Measurements from ENCODE around the gene CHTF18. TPM values are rescaled to one million over a fixed set of nuclear protein-coding genes. Genes with fewer than 3 reads are reported as not detected.

CHTF18 gene
- 0.39 and 1.4 TPM in 2 replicates for polyA plus RNA-seq

DNA sequence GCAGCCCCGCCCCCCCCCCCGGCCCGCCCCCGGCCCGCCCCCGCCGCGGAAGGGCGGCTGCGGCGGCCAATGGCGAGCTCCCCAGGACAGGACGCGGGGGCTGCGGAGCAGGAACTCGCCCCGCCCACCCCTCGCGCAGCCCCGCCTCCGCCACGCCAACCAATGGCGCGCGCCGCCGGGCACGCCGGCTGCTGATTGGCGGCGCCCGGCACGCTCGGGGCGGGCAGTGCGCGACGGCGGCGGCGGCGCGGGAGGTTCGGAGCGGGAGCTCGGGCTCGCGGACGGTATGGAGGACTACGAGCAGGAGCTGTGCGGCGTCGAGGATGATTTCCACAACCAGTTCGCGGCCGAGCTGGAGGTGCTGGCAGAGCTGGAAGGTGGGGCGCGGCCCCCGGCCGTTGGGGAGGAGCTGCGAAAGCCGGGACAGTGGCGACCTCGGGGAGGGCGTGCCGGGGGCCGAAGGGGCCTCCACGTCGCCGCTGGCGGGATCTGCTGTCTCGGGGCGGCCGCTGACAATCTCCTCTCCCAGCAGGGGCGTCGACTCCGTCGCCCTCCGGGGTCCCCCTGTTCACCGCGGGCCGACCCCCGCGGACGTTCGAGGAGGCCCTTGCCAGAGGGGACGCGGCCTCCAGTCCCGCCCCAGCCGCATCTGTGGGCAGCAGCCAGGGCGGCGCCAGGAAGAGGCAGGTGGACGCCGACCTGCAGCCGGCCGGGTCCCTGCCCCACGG is at the start of gene CHTF18:
Gene CHTF18 (plus strand): TSS at position 222 of the 728 bp plus-strand sequence. CDS start 65 bp downstream, at position 287.

DNA sequence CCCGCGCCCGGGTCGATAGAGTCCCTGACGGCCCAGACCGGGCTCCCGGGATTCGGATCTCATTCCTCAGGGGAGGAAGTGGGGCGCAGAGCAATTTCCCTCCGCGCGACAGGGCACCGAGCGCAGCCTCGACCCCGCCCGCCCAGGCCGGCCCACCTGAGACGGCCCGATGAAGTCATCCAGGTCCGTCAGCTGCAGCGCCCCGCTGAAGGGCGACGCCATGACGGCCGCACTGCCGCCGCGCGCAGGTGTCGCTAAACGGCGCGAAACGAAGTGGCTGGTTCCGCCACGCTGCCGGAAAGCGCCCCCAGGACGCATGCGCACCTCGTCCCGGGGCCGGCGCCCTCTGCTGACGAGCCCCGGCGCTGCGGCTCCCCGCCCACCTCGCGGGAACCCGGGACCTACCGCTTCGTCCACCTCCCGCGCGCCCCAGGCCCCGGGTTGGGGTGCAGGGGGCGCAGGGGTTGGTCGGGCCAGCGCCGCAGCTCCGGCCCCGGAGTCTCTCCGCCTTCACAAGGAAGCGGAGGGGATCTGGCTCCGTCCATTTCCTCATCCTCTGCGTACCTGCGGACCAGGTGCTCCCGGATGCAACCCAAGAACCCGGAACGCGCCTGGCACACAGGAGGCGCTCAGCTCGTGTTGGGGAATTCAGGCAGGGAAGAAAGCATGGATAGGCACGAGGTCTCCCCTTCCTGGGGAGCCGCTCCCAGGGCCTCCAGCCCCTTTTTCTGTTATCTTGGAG is 47.5 kb upstream of the CHTF18 start, which contains the start of gene CIAO3:
Gene CIAO3 (minus strand): TSS at position 234 of the 742 bp plus-strand sequence. CDS start 12 bp downstream, at position 222.

DNA sequence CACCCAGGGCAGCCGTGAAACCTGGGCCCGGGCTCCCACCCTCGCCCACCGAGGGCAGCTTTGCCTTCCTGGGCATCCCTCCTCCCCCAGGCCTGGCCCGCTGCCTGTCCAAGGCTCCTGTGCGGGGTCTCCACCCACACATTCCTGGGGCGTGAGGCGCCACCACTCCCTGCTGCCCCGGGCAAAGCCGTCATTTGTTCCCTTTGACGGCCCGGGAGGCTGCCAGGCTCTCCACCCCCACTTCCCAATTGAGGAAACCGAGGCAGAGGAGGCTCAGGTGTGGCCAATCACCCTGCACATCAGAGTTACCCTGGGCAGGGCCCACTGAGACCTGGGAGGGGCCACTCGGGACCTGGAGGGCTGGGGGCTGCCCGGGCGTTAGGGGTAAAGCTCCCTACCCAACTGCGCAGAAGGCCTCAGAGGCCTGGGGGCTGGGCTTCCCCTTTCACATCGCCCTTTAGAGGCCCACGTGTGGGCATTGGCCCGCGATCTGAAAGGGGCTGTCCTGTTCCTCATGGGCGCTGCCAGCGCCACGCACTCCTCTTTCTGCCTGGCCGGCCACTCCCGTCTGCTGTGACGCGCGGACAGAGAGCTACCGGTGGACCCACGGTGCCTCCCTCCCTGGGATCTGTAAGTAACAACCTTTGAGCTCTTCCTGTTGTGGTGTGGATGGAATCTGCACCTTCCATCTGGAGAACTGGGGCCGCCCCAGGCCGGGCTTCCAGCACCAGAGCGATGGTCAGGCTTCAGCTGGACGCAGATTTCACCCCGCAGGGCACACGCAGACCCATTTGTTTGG is 27.7 kb upstream of the CHTF18 start, which contains the start of gene MSLN:
Gene MSLN (plus strand): TSS at position 190 of the 799 bp plus-strand sequence. CDS start 1,947 bp downstream, outside the sequence.

DNA sequence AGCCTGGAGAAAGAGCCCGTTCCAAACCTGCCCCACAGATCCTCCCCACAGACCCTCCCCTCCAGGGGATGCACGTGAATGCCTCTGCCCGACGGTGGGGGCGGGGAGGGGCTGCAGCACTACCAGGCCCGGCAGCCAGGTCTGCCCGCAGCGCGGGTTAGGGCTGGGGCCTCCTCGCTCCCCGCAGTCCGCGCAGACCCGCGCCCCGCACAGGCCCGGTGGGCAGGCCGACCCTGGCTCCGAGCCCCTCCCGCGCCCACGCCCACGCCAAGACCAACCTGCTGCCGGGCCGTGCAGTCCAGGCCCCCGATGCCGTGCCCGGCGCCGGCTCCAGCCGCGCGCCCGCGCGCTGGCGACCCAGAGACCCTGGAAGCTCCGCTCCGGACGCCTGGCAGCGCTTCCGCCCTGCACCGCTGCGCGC is 432 bp upstream of the CHTF18 start, which contains the start of gene RPUSD1:
Gene RPUSD1 (minus strand): TSS at position 404 of the 421 bp plus-strand sequence. CDS start 644 bp downstream, outside the sequence.

DNA sequence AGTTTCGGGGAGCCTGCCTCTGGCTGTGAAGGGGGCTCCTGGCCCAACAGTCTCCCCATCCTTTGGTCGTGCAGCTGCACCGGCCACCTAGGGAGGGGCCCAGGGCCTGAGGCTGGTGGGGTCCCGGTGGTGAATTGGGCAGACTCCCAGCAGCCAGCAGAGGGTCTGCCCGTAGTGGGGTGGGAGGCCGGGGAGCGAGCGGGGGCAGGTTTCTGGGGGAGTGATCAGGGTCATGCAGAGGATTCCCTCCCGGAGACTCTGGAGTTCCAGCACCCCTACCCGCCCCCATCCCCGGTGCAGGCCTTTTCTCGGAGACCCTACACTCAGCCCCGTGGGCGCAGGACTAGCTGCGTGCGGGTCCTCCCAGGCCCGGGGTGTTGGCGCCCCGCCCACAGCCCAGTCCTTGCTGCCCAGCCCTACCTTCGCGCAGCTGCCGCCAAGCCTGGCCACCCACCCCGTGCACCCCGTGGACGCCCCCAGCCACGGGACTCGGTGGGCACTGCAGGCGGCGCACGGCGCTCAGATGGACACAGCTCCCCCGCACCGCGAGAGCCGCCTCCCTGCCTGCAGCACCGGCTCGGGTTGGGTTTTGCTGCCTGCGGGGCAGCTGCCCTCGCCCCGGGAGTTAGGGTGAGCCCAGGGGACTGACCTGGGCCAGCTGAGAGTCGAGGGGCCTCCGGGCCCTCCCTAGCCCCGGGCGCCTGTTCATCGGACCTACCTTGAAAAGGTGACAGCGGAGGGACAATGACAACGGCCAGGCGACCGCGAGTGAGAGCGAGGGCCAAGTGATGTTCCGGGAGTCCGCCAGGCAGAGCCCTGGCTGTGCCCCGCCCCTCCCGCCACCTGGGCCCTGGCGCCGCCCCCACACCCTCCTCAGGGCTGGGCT is 11.8 kb downstream of the CHTF18 start, which contains the start of gene GNG13:
Gene GNG13 (minus strand): TSS at position 787 of the 886 bp plus-strand sequence. CDS start 1,657 bp downstream, outside the sequence.

Other genes with a start within 250 kb of the CHTF18 start
- not detected in 2 replicates for gene PRR35, start 228.2 kb upstream of the CHTF18 start, polyA plus RNA-seq
- not detected in 2 replicates for gene NHLRC4, start 221.6 kb upstream of the CHTF18 start, polyA plus RNA-seq
- gene PIGQ, start 218.7 kb upstream of the CHTF18 start, polyA plus RNA-seq, result 0.84 and 1.6 TPM in 2 replicates
- 0.60 and 4.0 TPM in 2 replicates for gene RAB40C, start 198.6 kb upstream of the CHTF18 start, polyA plus RNA-seq
- 0.16 and 0.27 TPM in 2 replicates for gene WFIKKN1, start 157.6 kb upstream of the CHTF18 start, polyA plus RNA-seq
- gene METTL26, start 152.3 kb upstream of the CHTF18 start, polyA plus RNA-seq, result 32.5 and 32.9 TPM in 2 replicates
- gene MCRIP2, start 146.8 kb upstream of the CHTF18 start, polyA plus RNA-seq, result 3.1 and 7.9 TPM in 2 replicates
- 1.5 and 2.0 TPM in 2 replicates for gene WDR90, start 139.3 kb upstream of the CHTF18 start, polyA plus RNA-seq
- gene RHOT2, start 120.5 kb upstream of the CHTF18 start, polyA plus RNA-seq, result 7.1 and 8.1 TPM in 2 replicates
- gene RHBDL1, start 112.9 kb upstream of the CHTF18 start, polyA plus RNA-seq, result 0.89 and 2.3 TPM in 2 replicates
- gene STUB1, start 108.2 kb upstream of the CHTF18 start, polyA plus RNA-seq, result 61.7 and 72.9 TPM in 2 replicates
- 7.3 and 7.9 TPM in 2 replicates for gene JMJD8, start 104.3 kb upstream of the CHTF18 start, polyA plus RNA-seq
- 0.24 and 0.59 TPM in 2 replicates for gene WDR24, start 98.2 kb upstream of the CHTF18 start, polyA plus RNA-seq
- gene FBXL16, start 82.8 kb upstream of the CHTF18 start, polyA plus RNA-seq, result 8.0 and 22.9 TPM in 2 replicates
- gene METRN, start 73.5 kb upstream of the CHTF18 start, polyA plus RNA-seq, result 0.09 and 0.34 TPM in 2 replicates
- gene ANTKMT, start 67.5 kb upstream of the CHTF18 start, polyA plus RNA-seq, result 8.9 and 12.8 TPM in 2 replicates
- gene CCDC78, start 62.2 kb upstream of the CHTF18 start, polyA plus RNA-seq, result not detected in 2 replicates
- 0.38 and 3.0 TPM in 2 replicates for gene HAGHL, start 61.5 kb upstream of the CHTF18 start, polyA plus RNA-seq
- gene CIAO3, start 47.6 kb upstream of the CHTF18 start, polyA plus RNA-seq, result 1.2 and 3.4 TPM in 2 replicates
- gene MSLN, start 27.9 kb upstream of the CHTF18 start, polyA plus RNA-seq, result not detected in 2 replicates
- 2.8 and 5.1 TPM in 2 replicates for gene RPUSD1, start 239 bp upstream of the CHTF18 start, polyA plus RNA-seq
- gene GNG13, start 12.1 kb downstream of the CHTF18 start, polyA plus RNA-seq, result 2,278 and 2,470 TPM in 2 replicates
- 4.4 and 7.5 TPM in 2 replicates for gene LMF1, start 182.4 kb downstream of the CHTF18 start, polyA plus RNA-seq
- gene SOX8, start 193.2 kb downstream of the CHTF18 start, polyA plus RNA-seq, result 0.12 and 0.13 TPM in 2 replicates